Neural cell (in vitro differentiated cells): ENCODE measurements around the gene TRPM5. TPM values are rescaled to one million over a fixed set of nuclear protein-coding genes. Genes with fewer than 3 reads are reported as not detected.

Experiments used
- H2AFZ ChIP-seq: fragments of 200-600, 300-800 bp; sonication (generic), shearing (Covaris generic); 2 replicates; pipeline ENCODE4 v1.6.0; 2014; ENCODE audit warnings: low read depth, mild to moderate bottlenecking, antibody characterized with exemption, low read length, moderate library complexity
- H3F3A ChIP-seq: fragments of 200-600 bp; shearing (Covaris generic); 2 replicates; pipeline ENCODE4 v1.6.1; 2016; ENCODE audit warnings: mild to moderate bottlenecking, moderate library complexity, mixed read lengths, antibody characterized with exemption, low read length; ENCODE audit not compliant: insufficient read depth, poor library complexity, severe bottlenecking
- H3K27ac ChIP-seq: fragments of 200-600, 300-800 bp; sonication (generic), shearing (Covaris generic); 2 replicates; pipeline ENCODE4 v1.5.1; 2014; ENCODE audit warnings: mild to moderate bottlenecking, low read length, moderate library complexity
- H3K27me3 ChIP-seq: fragments of 300-800, 200-600 bp; sonication (generic), shearing (Covaris generic); 2 replicates; pipeline ENCODE4 v1.6.0; 2014; ENCODE audit warnings: mild to moderate bottlenecking, low read depth, low read length, moderate library complexity; ENCODE audit not compliant: insufficient read depth
- H3K36me3 ChIP-seq: fragments of 300-800, 200-600 bp; sonication (generic), shearing (Covaris generic); 2 replicates; pipeline ENCODE4 v1.5.1; 2014; ENCODE audit warnings: mild to moderate bottlenecking, antibody characterized with exemption, low read length, moderate library complexity; ENCODE audit not compliant: insufficient read depth
- H3K4me2 ChIP-seq: fragments of 300-800, 200-600 bp; sonication (generic), shearing (Covaris generic); 2 replicates; pipeline ENCODE4 v1.6.0; 2014; ENCODE audit warnings: mild to moderate bottlenecking, low read length
- H3K4me3 ChIP-seq: fragments of 300-800, 200-600 bp; sonication (generic), shearing (Covaris generic); 2 replicates; pipeline ENCODE4 v1.5.1; 2014; ENCODE audit warnings: mild to moderate bottlenecking, low read length, moderate library complexity
- H3K79me2 ChIP-seq: fragments of 200-600 bp; shearing (Covaris generic); replicated peaks from 2 replicates; pipeline ENCODE4 v1.6.0; 2014; ENCODE audit warnings: mild to moderate bottlenecking, low read length, moderate library complexity; ENCODE audit not compliant: insufficient read depth
- H3K9ac ChIP-seq: fragments of 300-800, 200-600 bp; sonication (generic), shearing (Covaris generic); 2 replicates; pipeline ENCODE4 v1.6.1; 2016; ENCODE audit warnings: mild to moderate bottlenecking, low read length, mixed read lengths
- H3K9me2 ChIP-seq: fragments of 200-600 bp; shearing (Covaris generic); 2 replicates; pipeline ENCODE4 v1.6.1; 2016; ENCODE audit warnings: mild to moderate bottlenecking, low read length, mixed read lengths; ENCODE audit not compliant: insufficient read depth
- H3K9me3 ChIP-seq: fragments of 200-600, 300-800 bp; sonication (generic), shearing (Covaris generic); 2 replicates; pipeline ENCODE4 v1.6.1; 2016; ENCODE audit warnings: mild to moderate bottlenecking, mixed run types, low read length, moderate library complexity, mixed read lengths
- H4K20me1 ChIP-seq: fragments of 200-600 bp; shearing (Covaris generic); 2 replicates; pipeline ENCODE4 v1.6.1; 2016; ENCODE audit warnings: mild to moderate bottlenecking, mixed run types; ENCODE audit not compliant: insufficient read depth
- CTCF ChIP-seq: fragments of 450-650 bp; IDR thresholded peaks from 2 replicates; pipeline ENCODE4 v1.5.1; 2014; ENCODE audit warnings: antibody characterized with exemption, mild to moderate bottlenecking, moderate library complexity; ENCODE audit not compliant: poor library complexity, severe bottlenecking
- EP300 ChIP-seq: fragments of 450-650 bp; conservative IDR thresholded peaks from 2 replicates; pipeline ENCODE4 v1.6.1; 2014; ENCODE audit warnings: antibody characterized with exemption, mild to moderate bottlenecking, moderate library complexity; ENCODE audit not compliant: poor library complexity, severe bottlenecking
- EZH2 ChIP-seq: fragments of 200-600, 300-800 bp; shearing (Covaris generic), sonication (generic); IDR thresholded peaks from 2 replicates; pipeline ENCODE4 v1.6.1; 2014; ENCODE audit warnings: antibody characterized with exemption, low read length, borderline replicate concordance, mild to moderate bottlenecking; ENCODE audit not compliant: insufficient read depth, poor library complexity, severe bottlenecking
- MXI1 ChIP-seq: fragments of 450-650 bp; conservative IDR thresholded peaks from 2 replicates; pipeline ENCODE4 v1.6.1; 2014; ENCODE audit warnings: antibody characterized with exemption, mild to moderate bottlenecking; ENCODE audit not compliant: poor library complexity, severe bottlenecking
- POLR2AphosphoS5 ChIP-seq: IDR thresholded peaks from 2 replicates; pipeline ENCODE4 v1.6.1; 2012
- RAD21 ChIP-seq: fragments of 450-650 bp; conservative IDR thresholded peaks from 2 replicates; pipeline ENCODE4 v1.6.1; 2014; ENCODE audit warnings: antibody characterized with exemption, mild to moderate bottlenecking, moderate library complexity
- REST ChIP-seq: IDR thresholded peaks from 2 replicates; pipeline ENCODE4 v1.6.1; 2012; ENCODE audit warnings: borderline replicate concordance
- SMC3 ChIP-seq: fragments of 450-650 bp; conservative IDR thresholded peaks from 2 replicates; pipeline ENCODE4 v1.6.1; 2014; ENCODE audit warnings: antibody characterized with exemption, mild to moderate bottlenecking, moderate library complexity; ENCODE audit not compliant: poor library complexity
- TAF1 ChIP-seq: IDR thresholded peaks from 2 replicates; pipeline ENCODE4 v1.6.1; 2012; ENCODE audit warnings: low read depth
- polyA plus RNA-seq: library from polyadenylated mRNA; depleted of rRNA; stranded (reverse); fragments of >200 nt; gene quantifications from 2 replicates; pipeline ENCODE4 v1.2.3, GENCODE V29; 2014

Gene TRPM5
- polyA plus RNA-seq, 1 donor from 2014 or later = not detected

- no peaks in the 10 kb centered on the region for H3K79me2 ChIP-seq
- H2AFZ ChIP-seq = no peak overlapping the region
- no peak overlapping the region for H3K9ac ChIP-seq
- H3K9me3 ChIP-seq = no peaks in the 10 kb centered on the region
- H3K36me3 ChIP-seq = no peaks in the 10 kb centered on the region
- H3K4me3 ChIP-seq = no peak overlapping the region
- peaks cover 30% of the 10 kb centered on the region for H3K27me3 ChIP-seq
- H3K9me2 ChIP-seq = no peaks in the 10 kb centered on the region
- no peaks in the 10 kb centered on the region for H4K20me1 ChIP-seq
- H3F3A ChIP-seq = no peaks in the 10 kb centered on the region
- H3K4me2 ChIP-seq = no peak overlapping the region
- TF ChIP-seq REST (no peak), TAF1 (no peak), CTCF (no peak), POLR2AphosphoS5 (no peak), MXI1 (no peak), EP300 (no peak), EZH2 (no peak), RAD21 (no peak), SMC3 (no peak)
- no peak overlapping the region for H3K27ac ChIP-seq
These were observed 4.6 kb upstream of the TRPM5 start for GRCh38 chr11:2448661-2449547.

- peaks cover 38% of the 10 kb centered on the region for H3K27me3 ChIP-seq
- H3K4me3 ChIP-seq = no peak overlapping the region
- no peak overlapping the region for H2AFZ ChIP-seq
- H3K4me2 ChIP-seq = no peak overlapping the region
- H3K9me2 ChIP-seq = no peaks in the 10 kb centered on the region
- TF ChIP-seq CTCF (no peak), EZH2 (no peak), EP300 (no peak), REST (no peak), SMC3 (no peak), POLR2AphosphoS5 (no peak), MXI1 (no peak), RAD21 (no peak), TAF1 (no peak)
- no peaks in the 10 kb centered on the region for H3K36me3 ChIP-seq
- no peak overlapping the region for H3K9ac ChIP-seq
- no peaks in the 10 kb centered on the region for H4K20me1 ChIP-seq
- peaks cover 4% of the 10 kb centered on the region for H3K9me3 ChIP-seq
- no peak overlapping the region for H3K27ac ChIP-seq
- no peaks in the 10 kb centered on the region for H3F3A ChIP-seq
- no peaks in the 10 kb centered on the region for H3K79me2 ChIP-seq
These were observed 3.8 kb upstream of the TRPM5 start for GRCh38 chr11:2447951-2448650.
